GM23338 (cell line): ENCODE data around the gene RAET1G.
"Not testable (repeated sequence)": the region's sequence is repeated elsewhere in the genome, so short reads cannot be mapped to it uniquely, and the experiment has no call there.

Source experiments
- CREB1 ChIP-seq: fragments of 250-450 bp; sonication (Bioruptor Pico); IDR thresholded peaks from 2 replicates; pipeline ENCODE4 v1.5.0; 2020; ENCODE audit warnings: low read depth, mild to moderate bottlenecking, moderate library complexity
- EZH2 ChIP-seq: fragments of 200-600 bp; sonication (generic); IDR thresholded peaks from one replicate; pipeline ENCODE4 v1.8.0; 2017; ENCODE audit warnings: antibody characterized with exemption, mild to moderate bottlenecking, low read depth; ENCODE audit not compliant: unreplicated experiment
- EZH2phosphoT487 ChIP-seq: fragments of 200-600 bp; sonication (generic); IDR thresholded peaks from one replicate; pipeline ENCODE4 v1.8.1; 2018; ENCODE audit warnings: antibody characterized with exemption; ENCODE audit not compliant: unreplicated experiment
- JUNB ChIP-seq: IDR thresholded peaks from one replicate; pipeline ENCODE4 v1.6.1; 2016; ENCODE audit warnings: antibody characterized with exemption; ENCODE audit not compliant: unreplicated experiment
- POLR2AphosphoS5 ChIP-seq: IDR thresholded peaks from 2 replicates; pipeline ENCODE4 v1.6.1; 2016; ENCODE audit warnings: antibody characterized with exemption, low read depth
- TF ChIP-seq, protein P1 (sequence below): IDR thresholded peaks from one replicate; pipeline ENCODE4 v1.6.1; 2018; ENCODE audit warnings: antibody characterized with exemption; ENCODE audit not compliant: unreplicated experiment
- TF ChIP-seq, protein P2 (sequence below), 2 experiments: fragments of 200-600 bp in 1 of 2; sonication (generic) in 1 of 2; conservative IDR thresholded peaks; 2 replicates each; pipeline versions ENCODE4 v1.5.1 to v1.6.1; 2016 to 2017; ENCODE audit warnings: antibody characterized with exemption in 2 of 2, low read depth in 2 of 2, mild to moderate bottlenecking in 2 of 2, moderate library complexity in 1 of 2

GRCh38 chr6:149953390-149953789 lies 30.5 kb upstream of the RAET1G start:
- TF ChIP-seq, protein P1, sequence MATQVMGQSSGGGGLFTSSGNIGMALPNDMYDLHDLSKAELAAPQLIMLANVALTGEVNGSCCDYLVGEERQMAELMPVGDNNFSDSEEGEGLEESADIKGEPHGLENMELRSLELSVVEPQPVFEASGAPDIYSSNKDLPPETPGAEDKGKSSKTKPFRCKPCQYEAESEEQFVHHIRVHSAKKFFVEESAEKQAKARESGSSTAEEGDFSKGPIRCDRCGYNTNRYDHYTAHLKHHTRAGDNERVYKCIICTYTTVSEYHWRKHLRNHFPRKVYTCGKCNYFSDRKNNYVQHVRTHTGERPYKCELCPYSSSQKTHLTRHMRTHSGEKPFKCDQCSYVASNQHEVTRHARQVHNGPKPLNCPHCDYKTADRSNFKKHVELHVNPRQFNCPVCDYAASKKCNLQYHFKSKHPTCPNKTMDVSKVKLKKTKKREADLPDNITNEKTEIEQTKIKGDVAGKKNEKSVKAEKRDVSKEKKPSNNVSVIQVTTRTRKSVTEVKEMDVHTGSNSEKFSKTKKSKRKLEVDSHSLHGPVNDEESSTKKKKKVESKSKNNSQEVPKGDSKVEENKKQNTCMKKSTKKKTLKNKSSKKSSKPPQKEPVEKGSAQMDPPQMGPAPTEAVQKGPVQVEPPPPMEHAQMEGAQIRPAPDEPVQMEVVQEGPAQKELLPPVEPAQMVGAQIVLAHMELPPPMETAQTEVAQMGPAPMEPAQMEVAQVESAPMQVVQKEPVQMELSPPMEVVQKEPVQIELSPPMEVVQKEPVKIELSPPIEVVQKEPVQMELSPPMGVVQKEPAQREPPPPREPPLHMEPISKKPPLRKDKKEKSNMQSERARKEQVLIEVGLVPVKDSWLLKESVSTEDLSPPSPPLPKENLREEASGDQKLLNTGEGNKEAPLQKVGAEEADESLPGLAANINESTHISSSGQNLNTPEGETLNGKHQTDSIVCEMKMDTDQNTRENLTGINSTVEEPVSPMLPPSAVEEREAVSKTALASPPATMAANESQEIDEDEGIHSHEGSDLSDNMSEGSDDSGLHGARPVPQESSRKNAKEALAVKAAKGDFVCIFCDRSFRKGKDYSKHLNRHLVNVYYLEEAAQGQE, result not testable (repeated sequence)
- TF ChIP-seq, protein P2, sequence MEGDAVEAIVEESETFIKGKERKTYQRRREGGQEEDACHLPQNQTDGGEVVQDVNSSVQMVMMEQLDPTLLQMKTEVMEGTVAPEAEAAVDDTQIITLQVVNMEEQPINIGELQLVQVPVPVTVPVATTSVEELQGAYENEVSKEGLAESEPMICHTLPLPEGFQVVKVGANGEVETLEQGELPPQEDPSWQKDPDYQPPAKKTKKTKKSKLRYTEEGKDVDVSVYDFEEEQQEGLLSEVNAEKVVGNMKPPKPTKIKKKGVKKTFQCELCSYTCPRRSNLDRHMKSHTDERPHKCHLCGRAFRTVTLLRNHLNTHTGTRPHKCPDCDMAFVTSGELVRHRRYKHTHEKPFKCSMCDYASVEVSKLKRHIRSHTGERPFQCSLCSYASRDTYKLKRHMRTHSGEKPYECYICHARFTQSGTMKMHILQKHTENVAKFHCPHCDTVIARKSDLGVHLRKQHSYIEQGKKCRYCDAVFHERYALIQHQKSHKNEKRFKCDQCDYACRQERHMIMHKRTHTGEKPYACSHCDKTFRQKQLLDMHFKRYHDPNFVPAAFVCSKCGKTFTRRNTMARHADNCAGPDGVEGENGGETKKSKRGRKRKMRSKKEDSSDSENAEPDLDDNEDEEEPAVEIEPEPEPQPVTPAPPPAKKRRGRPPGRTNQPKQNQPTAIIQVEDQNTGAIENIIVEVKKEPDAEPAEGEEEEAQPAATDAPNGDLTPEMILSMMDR (conservative IDR thresholded peaks at IDR 0.05; ENCODE audit: low read depth in 2 of 2), result not testable (repeated sequence)
- not testable (repeated sequence) for TF ChIP-seq EZH2; EZH2phosphoT487; POLR2AphosphoS5; CREB1 (CRISPR knock-in tag); JUNB
